Activated B cell treated with CpG ODN at 0.5 μM for 24 hours (primary cell): ENCODE data around the gene CNKSR1. TPM values are rescaled to one million over a fixed set of nuclear protein-coding genes. Genes with fewer than 3 reads are reported as not detected.

ENCODE experiments used
- ATAC-seq: fragments of 200-7000 bp; cut with Tn5 transposase; one replicate; pipeline ENCODE4 v1.10.0; 2021; ENCODE audit warnings: low read depth, mild to moderate bottlenecking, moderate library complexity
- CTCF ChIA-PET: fragments of 350-600 bp; sonication (Branson Sonifier 250); formaldehyde crosslinking; loops from one replicate; lab custom pipeline; 2021; ENCODE audit warnings: antibody characterized with exemption; lab: Charles Lee
- POLR2A ChIA-PET: fragments of 350-600 bp; sonication (Branson Sonifier 250); formaldehyde crosslinking; loops from one replicate; lab custom pipeline; 2021; ENCODE audit warnings: antibody characterized with exemption; lab: Charles Lee
- DNase-seq: peaks from one replicate; pipeline ENCODE4 v3.0.0; 2022
- H3K27ac Mint-ChIP-seq: one replicate; pipeline ENCODE4 v1.8.0; 2020; ENCODE audit warnings: mixed read lengths
- H3K27me3 Mint-ChIP-seq: one replicate; pipeline ENCODE4 v1.8.0; 2021; ENCODE audit warnings: mixed read lengths
- H3K36me3 Mint-ChIP-seq: one replicate; pipeline ENCODE4 v1.8.0; 2021; ENCODE audit warnings: low read depth, mixed read lengths
- H3K4me1 Mint-ChIP-seq: one replicate; pipeline ENCODE4 v1.8.0; 2021; ENCODE audit warnings: mixed read lengths
- H3K4me3 Mint-ChIP-seq: one replicate; pipeline ENCODE4 v1.8.0; 2020; ENCODE audit warnings: mild to moderate bottlenecking, mixed read lengths
- H3K9me3 Mint-ChIP-seq: one replicate; pipeline ENCODE4 v1.8.0; 2020; ENCODE audit warnings: mixed read lengths
- CTCF ChIP-seq: fragments of 200-600 bp; IDR thresholded peaks from one replicate; pipeline ENCODE4 v1.8.0; 2022; ENCODE audit warnings: antibody characterized with exemption, mild to moderate bottlenecking
- intact Hi-C: fragments of 100-400 bp; cut with micrococcal nuclease; formaldehyde crosslinking; loops from one replicate; pipeline ENCODE4 v1.15.1; 2024
- total RNA-seq: library from RNA; stranded (reverse); gene quantifications from 2 replicates; pipeline ENCODE4 v1.2.3, GENCODE V29; 2022

CNKSR1 gene, protein sequence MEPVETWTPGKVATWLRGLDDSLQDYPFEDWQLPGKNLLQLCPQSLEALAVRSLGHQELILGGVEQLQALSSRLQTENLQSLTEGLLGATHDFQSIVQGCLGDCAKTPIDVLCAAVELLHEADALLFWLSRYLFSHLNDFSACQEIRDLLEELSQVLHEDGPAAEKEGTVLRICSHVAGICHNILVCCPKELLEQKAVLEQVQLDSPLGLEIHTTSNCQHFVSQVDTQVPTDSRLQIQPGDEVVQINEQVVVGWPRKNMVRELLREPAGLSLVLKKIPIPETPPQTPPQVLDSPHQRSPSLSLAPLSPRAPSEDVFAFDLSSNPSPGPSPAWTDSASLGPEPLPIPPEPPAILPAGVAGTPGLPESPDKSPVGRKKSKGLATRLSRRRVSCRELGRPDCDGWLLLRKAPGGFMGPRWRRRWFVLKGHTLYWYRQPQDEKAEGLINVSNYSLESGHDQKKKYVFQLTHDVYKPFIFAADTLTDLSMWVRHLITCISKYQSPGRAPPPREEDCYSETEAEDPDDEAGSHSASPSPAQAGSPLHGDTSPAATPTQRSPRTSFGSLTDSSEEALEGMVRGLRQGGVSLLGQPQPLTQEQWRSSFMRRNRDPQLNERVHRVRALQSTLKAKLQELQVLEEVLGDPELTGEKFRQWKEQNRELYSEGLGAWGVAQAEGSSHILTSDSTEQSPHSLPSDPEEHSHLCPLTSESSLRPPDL
- total RNA-seq = 2.7 and 4.8 TPM in 2 replicates

DNA sequence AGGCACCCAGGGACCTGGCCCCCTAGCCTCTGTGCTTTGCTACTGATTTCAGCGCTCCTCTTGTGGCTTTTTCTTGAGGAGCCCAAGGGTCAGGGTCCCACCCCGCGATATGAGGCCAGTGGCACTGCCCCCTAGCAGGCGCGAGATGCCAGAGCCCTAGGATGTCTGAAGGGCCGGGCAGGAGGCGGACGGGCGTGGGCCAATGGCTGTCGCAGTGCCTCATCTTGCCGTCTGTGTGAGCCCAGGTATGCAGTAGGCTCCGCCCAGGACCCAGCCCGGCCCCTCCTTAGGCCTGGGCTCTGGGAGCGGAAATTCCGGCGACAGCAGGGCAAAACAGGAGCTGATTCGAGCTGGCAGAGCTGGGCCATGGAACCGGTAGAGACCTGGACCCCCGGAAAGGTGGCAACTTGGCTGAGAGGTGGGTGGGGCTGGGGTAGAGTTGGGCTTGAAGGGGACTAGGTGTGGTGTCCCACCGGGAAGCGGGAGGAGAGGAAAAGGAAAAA, at the start of gene CNKSR1:
Gene CNKSR1 (plus strand): TSS at position 310 of the 503 bp plus-strand sequence. CDS start 57 bp downstream, at position 367.
- no peaks in the 10 kb centered on the region for H3K9me3 Mint-ChIP-seq
- no peaks in the 10 kb centered on the region for H3K36me3 Mint-ChIP-seq
- intact Hi-C loops = no loop called here
- POLR2A ChIA-PET = no interaction called here
- H3K27me3 Mint-ChIP-seq = no peaks in the 10 kb centered on the region
- CTCF ChIA-PET = interaction anchor here (0.8 kb wide), 1 partner anchor 145 kb away, joined by 3 read pairs; no protein-coding TSS in a partner anchor
- H3K4me1 Mint-ChIP-seq = no peaks in the 10 kb centered on the region
- no peak for DNase-seq
- no peak for TF ChIP-seq CTCF
- H3K4me3 Mint-ChIP-seq = no peak within 1 kb of the TSS
- no peak within 1 kb of the TSS for H3K27ac Mint-ChIP-seq
- ATAC-seq = no peak

- CTCF ChIA-PET = interaction anchor here (1.0 kb wide), 1 partner anchor 14 kb away, joined by 3 read pairs; no protein-coding TSS in a partner anchor
- POLR2A ChIA-PET = interaction anchor here (0.6 kb wide), 1 partner anchor 1905 kb away, joined by 3 read pairs; no protein-coding TSS in a partner anchor
- Mint-ChIP-seq H3K4me1 (peaks cover 18% of the 10 kb centered on the region), H3K9me3 (no peaks in the 10 kb centered on the region), H3K4me3 (no peak overlapping the region), H3K27ac (no peak overlapping the region), H3K36me3 (peaks cover 2% of the 10 kb centered on the region), H3K27me3 (peaks cover 7% of the 10 kb centered on the region)
- intact Hi-C loops = no loop called here
- no peak for ATAC-seq
- TF ChIP-seq CTCF = no peak
- DNase-seq = no peak
Measured at GRCh38 chr1:26129778-26130177, 47.5 kb upstream of the CNKSR1 start.

GRCh38 chr1:26130695-26131094, 46.6 kb upstream of the CNKSR1 start:
- ChIA-PET POLR2A (no interaction called here), CTCF (no interaction called here)
- Mint-ChIP-seq H3K4me3 (no peak overlapping the region), H3K9me3 (no peaks in the 10 kb centered on the region), H3K27me3 (peaks cover 7% of the 10 kb centered on the region), H3K4me1 (peaks cover 18% of the 10 kb centered on the region), H3K27ac (no peak overlapping the region), H3K36me3 (peaks cover 2% of the 10 kb centered on the region)
- no peak for DNase-seq
- intact Hi-C loops = no loop called here
- no peak for TF ChIP-seq CTCF
- no peak for ATAC-seq

- H3K36me3 Mint-ChIP-seq = peaks cover 2% of the 10 kb centered on the region
- no peaks in the 10 kb centered on the region for H3K9me3 Mint-ChIP-seq
- no peak overlapping the region for H3K27ac Mint-ChIP-seq
- ATAC-seq (no peak), DNase-seq (no peak)
- ChIA-PET CTCF (interaction anchor here (1.2 kb wide), 1 partner anchor 13 kb away, joined by 3 read pairs; no protein-coding TSS in a partner anchor), POLR2A (no interaction called here)
- H3K4me3 Mint-ChIP-seq = no peak overlapping the region
- peaks cover 9% of the 10 kb centered on the region for H3K4me1 Mint-ChIP-seq
- intact Hi-C loops = no loop called here
- peaks cover 7% of the 10 kb centered on the region for H3K27me3 Mint-ChIP-seq
- TF ChIP-seq CTCF = no peak
Measured at GRCh38 chr1:26132128-26132833, 45.0 kb upstream of the CNKSR1 start.
